GM10847 (cell line): ENCODE measurements around the gene DUSP8.

Experiments used
- POLR2A ChIP-seq: IDR thresholded peaks from 2 replicates; pipeline ENCODE4 v1.6.1; 2011; ENCODE audit not compliant: insufficient read length; ENCODE audit errors: extremely low read depth

Gene DUSP8, protein sequence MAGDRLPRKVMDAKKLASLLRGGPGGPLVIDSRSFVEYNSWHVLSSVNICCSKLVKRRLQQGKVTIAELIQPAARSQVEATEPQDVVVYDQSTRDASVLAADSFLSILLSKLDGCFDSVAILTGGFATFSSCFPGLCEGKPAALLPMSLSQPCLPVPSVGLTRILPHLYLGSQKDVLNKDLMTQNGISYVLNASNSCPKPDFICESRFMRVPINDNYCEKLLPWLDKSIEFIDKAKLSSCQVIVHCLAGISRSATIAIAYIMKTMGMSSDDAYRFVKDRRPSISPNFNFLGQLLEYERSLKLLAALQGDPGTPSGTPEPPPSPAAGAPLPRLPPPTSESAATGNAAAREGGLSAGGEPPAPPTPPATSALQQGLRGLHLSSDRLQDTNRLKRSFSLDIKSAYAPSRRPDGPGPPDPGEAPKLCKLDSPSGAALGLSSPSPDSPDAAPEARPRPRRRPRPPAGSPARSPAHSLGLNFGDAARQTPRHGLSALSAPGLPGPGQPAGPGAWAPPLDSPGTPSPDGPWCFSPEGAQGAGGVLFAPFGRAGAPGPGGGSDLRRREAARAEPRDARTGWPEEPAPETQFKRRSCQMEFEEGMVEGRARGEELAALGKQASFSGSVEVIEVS

DNA sequence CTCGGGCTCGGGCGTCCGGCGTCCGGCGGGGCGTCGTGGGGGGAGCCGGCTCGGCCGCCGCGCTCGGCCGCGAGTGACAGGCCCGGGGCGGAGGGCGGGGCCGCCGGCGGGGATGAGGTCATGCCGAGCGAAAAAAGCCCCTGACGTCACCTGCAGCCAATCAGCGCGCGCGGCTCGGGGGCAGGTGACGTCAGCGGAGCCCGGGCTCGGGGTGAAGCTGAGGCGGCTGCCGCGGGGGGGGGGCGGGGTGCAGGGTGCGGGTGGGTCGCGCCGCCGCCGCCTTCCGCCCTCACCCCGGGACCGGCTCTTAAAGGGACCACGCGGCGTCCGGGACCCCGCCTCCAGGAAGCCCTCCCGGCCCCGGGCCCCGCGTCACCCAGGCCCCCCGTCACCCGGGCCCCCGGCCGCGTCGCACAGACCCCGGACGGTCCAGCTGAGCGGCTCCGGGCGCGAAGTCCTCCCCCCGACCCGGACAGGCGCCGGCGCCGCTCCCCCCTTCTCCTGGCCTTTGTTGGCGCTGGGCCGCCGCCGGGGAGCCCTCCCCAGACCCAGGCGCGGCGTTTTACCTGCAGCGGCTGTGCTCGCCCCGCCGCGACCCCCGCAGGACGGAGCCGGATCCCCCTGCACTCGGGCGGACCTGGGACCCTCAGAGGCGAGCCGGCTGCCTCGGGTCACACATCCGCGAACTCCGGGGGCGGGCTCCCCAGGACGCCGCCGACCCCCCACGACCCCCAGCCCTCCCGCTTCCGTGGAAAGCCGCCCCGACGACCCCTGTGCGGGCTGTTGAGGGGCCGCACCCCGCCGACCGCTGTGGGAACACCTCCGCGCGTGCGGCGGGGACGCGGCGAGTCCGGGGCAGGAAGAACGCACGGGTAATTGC, at the start of gene DUSP8:
Gene DUSP8, minus strand, starts transcription at position 75 of the 880 bp plus-strand sequence. CDS start 6,445 bp downstream, outside the sequence.
- no peak for TF ChIP-seq POLR2A

DNA sequence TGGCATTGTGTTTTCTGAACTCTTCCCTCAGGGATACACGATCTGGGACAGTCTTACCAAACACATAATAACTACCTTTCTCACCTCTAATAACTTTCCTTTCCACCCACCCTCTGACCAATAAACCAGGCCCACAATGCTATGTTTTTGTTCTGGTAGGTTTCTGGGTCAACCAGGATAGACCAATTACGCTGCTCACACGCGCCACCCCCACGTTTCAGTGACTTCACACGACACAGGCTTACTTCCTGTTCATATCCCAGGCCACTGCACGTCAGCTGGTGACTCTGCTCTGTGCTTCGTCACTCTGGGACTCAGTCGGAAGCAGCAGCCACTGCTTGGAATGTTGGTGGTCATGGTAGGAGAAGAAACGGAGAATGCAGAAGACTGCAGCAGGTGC, 47.4 kb upstream of the DUSP8 start:
- TF ChIP-seq POLR2A: no peak

DNA sequence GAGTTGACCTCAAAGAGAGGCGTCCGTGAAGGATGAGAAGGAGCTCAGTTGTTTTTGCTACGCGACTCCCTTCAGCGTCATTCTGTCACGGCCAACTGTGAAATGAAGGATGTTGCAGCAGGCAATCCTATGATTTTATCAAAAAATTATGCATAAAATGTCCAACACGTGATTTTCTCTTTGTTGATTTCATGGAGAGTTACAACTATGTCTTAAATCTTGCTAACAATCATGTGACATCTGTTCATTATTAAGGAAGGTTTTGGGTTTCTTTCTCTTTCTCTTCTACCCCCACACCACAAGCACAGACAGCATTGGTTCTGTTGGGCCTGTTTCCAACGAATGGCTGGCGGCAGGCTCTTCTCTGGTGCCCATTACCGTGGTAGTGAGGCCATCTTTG, 46.2 kb upstream of the DUSP8 start:
- TF ChIP-seq POLR2A: no peak

DNA sequence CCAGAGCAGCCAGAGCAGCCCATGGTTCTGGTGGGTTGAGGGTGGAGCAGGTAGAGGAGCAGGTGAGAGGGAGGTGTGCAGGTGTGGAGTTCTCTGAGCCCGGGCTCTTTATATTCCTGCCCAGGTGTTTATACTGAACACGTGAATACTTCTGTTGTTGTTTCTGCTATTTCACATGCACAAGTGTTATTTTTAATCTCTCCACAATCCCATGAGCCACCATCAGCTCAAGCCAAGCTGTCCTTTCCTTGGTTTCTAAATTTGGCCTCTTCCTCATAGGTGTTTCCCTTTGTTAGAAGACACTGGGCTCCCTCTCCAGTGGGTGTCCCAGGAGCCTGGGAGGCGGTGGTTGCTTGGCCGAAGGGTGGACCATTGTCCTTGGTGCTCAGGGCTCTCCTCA, 36.3 kb upstream of the DUSP8 start, which contains the start of gene KRTAP5-3:
Gene KRTAP5-3, minus strand, starts transcription at position 101 of the 400 bp plus-strand sequence. Its CDS starts 78 bp downstream, at position 23.
- no peak for TF ChIP-seq POLR2A

DNA sequence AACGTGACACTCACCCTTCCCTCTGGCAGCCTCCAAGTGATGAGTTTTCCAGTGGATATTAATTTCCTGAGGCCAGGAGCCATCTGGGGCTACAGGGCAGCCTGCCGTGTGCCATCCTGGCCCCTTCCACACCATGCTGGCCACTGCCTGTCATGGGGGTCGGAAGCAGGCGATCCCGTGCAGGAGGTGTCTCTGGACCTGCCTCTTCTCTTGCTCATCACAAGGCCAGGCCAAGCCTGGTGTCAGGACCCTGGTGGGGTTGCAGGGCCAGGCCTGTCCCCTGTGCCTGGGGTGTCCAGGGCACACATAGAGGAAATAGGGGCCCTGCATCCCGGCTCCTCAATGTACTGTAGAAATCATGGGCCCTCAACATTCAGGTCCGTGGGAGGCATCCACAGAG, 32.6 kb upstream of the DUSP8 start:
- TF ChIP-seq POLR2A: no peak

DNA sequence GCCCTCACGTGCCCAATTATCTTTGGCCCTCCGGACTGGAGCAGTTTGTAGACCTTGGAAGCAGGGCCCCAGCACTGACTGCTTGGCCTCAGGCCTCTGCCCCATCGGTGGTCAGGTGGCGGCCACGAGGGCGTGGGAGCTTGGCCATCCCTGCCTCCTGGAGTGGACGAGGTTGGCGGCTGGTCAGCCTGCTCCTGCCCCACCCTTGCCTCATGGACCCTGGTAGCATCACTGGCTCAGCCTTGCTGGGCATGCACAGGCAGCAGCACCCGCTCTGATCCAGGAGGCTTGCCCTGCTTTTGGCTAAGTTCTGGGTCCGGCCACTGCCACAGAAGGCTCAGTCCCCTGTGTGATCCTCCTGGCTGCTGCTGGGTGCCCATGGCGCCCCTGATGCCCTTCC, 32.1 kb upstream of the DUSP8 start:
- no peak for TF ChIP-seq POLR2A

DNA sequence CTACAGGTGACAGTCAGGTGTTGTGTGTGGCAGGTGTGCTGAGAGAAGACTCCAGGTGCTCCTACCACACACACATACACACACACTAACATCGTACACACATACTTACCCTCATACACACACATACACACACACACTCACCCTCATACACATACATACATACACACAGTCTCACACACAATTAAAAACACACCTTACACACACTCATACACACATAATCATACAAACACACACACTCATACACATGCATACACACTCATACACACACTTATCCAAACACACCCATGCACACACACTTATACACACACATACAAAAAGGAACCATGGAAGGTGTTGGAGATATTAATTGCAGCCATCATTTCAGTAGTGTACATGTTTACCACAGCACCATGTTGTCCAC, 31.6 kb upstream of the DUSP8 start:
- TF ChIP-seq POLR2A: no peak

GRCh38 chr11:1600626-1601025, 28.6 kb upstream of the DUSP8 start:
- no peak for TF ChIP-seq POLR2A

GRCh38 chr11:1598816-1599215, 26.7 kb upstream of the DUSP8 start:
- no peak for TF ChIP-seq POLR2A

DNA sequence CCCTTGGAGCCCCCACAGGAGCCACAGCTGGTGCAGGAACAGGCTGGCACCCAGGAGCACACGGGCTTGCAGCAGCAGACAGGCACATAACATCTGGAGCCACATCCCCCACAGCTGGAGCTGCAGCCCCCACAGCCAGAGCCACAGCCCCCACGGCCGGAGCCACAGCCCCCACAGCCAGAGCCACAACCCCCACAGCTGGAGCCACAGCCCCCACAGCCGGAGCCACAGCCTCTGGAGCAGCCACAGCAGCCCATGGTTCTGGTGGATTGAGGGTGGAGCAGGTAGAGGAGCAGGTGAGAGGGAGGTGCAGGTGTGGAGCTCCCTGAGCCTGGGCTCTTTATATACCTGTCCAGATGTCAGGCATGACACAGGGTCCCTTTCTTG, 25.9 kb upstream of the DUSP8 start, which contains the start of gene KRTAP5-2:
Gene KRTAP5-2, minus strand, starts transcription at position 301 of the 387 bp plus-strand sequence. Its CDS starts 44 bp downstream, at position 257.
- TF ChIP-seq POLR2A: no peak

DNA sequence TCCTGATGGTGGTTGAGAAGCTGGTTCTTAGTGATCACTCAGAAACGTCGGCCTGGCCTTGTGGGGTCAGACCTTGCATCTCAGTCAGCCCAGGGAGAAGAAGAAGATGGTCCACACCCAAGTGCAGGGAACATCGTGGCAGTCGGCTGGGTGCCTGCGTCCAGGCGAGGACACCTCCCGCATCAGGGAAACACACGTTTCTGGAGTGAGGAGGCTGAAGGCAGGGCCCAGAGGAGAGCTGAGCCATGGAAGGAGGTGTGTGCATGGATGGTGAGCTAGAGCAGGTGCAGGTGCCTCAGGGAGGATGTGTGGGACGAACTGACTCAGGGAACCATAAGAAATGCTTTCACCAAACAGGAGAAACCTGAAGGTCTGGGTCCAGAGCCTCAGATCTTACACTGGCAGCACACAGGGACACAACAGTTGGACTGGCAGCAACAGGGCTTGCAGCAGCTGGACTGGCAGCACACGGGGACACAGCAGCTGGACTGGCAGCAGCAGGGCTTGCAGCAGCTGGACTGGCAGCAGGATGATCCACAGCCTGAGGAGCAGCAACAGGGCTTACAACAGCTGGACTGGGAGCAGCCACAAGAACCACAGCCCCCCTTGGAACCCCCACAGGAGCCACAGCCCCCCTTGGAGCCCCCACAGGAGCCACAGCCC, 25.4 kb upstream of the DUSP8 start:
- TF ChIP-seq POLR2A: no peak

DNA sequence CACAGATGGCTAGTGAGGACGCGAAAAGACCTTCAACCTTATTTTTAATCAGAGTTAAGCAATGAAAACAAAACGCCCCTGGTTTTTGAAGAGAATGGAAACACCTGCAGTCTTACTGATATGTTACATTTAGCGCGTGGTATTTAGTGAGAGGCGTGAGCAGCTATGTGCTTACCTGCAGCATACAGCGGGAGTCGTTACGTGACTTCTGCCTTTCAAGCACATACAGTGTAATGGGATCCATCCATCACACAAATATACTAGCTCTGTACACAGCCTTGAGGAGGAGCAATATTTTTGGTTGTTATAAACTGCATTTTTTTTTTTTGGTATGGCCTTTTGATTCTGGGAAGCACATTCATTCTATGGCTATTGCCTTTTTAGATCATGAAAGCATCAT, 20.6 kb upstream of the DUSP8 start:
- TF ChIP-seq POLR2A: no peak

- TF ChIP-seq POLR2A: no peak
Measured at GRCh38 chr11:1589996-1590395, 17.9 kb upstream of the DUSP8 start.

GRCh38 chr11:1586699-1587098, 14.6 kb upstream of the DUSP8 start:
- no peak for TF ChIP-seq POLR2A
